NOMO-1 (cell line): ENCODE results near the gene TAAR9.
A peak's percentile ranks its signal among the peaks of the same experiment; 100 is the strongest.

Source experiments
- DNase-seq, 2 experiments: peaks; one replicate each; lab custom pipeline; 2025; ENCODE audit not compliant: unreplicated experiment in 2 of 2; lab: John Stamatoyannopoulos, UW

Gene TAAR9

GRCh38 chr6:132537977-132538376 lies at the start of gene TAAR9:
Gene TAAR9 (plus strand): TSS chr6:132538277. CDS start chr6:132538290, 13 bp downstream.
- no peak for DNase-seq

- DNase-seq = no peak
Observed at GRCh38 chr6:132489376-132489775, 48.7 kb upstream of the TAAR9 start.

GRCh38 chr6:132490024-132490423 lies 48.1 kb upstream of the TAAR9 start:
- DNase-seq = no peak

GRCh38 chr6:132490478-132491204 lies 47.4 kb upstream of the TAAR9 start:
- no peak for DNase-seq

GRCh38 chr6:132491303-132491702 lies 46.8 kb upstream of the TAAR9 start:
- no peak for DNase-seq

GRCh38 chr6:132491881-132492280 lies 46.2 kb upstream of the TAAR9 start:
- DNase-seq = no peak

GRCh38 chr6:132494954-132495353 lies 43.1 kb upstream of the TAAR9 start:
- DNase-seq = no peak

GRCh38 chr6:132495604-132496079 lies 42.4 kb upstream of the TAAR9 start:
- DNase-seq = no peak

GRCh38 chr6:132496519-132497180 lies 41.4 kb upstream of the TAAR9 start:
- no peak for DNase-seq

GRCh38 chr6:132498638-132499037 lies 39.4 kb upstream of the TAAR9 start:
- DNase-seq = peak in 1 of 2 experiments; percentile 38

GRCh38 chr6:132499757-132500156 lies 38.3 kb upstream of the TAAR9 start:
- DNase-seq = peak; percentile 28 to 43

GRCh38 chr6:132504757-132505156 lies 33.3 kb upstream of the TAAR9 start:
- DNase-seq = no peak

GRCh38 chr6:132505158-132505557 lies 32.9 kb upstream of the TAAR9 start:
- DNase-seq = no peak

- no peak for DNase-seq
Observed at GRCh38 chr6:132506461-132506860, 31.6 kb upstream of the TAAR9 start.

GRCh38 chr6:132506869-132507808 lies 30.9 kb upstream of the TAAR9 start:
- DNase-seq = no peak

GRCh38 chr6:132511210-132511830 lies 26.8 kb upstream of the TAAR9 start:
- no peak for DNase-seq

- DNase-seq = no peak
Observed at GRCh38 chr6:132511831-132512220, 26.3 kb upstream of the TAAR9 start.

- DNase-seq = peak in 1 of 2 experiments; percentile 88
Observed at GRCh38 chr6:132512342-132512637, 25.8 kb upstream of the TAAR9 start.

GRCh38 chr6:132512638-132513632 lies 25.1 kb upstream of the TAAR9 start, which contains the start of gene STX7:
Gene STX7 (minus strand): TSS chr6:132513116. CDS start chr6:132503530, 9,586 bp downstream.
- DNase-seq = peak; percentile 85 to 86
